HepG2 (cell line): ENCODE data around the gene EHBP1. TPM values are rescaled to one million over a fixed set of nuclear protein-coding genes. Genes with fewer than 3 reads are reported as not detected.

Source experiments
- AGO2 ChIP-seq: fragments of 200-400 bp; formaldehyde crosslinking; optimal IDR thresholded peaks from 2 replicates; pipeline ENCODE3; 2017; ENCODE audit warnings: mild to moderate bottlenecking, low read depth, low read length, moderate library complexity
- ATF2 ChIP-seq: sonication (generic); formaldehyde crosslinking; IDR thresholded peaks from 2 replicates; pipeline ENCODE4 v1.4.0; 2020; ENCODE audit warnings: missing genetic modification reagents
- ATRX ChIP-seq: sonication (generic); formaldehyde crosslinking; IDR thresholded peaks from 2 replicates; pipeline ENCODE4 v1.4.0; 2020; ENCODE audit warnings: missing genetic modification reagents, borderline replicate concordance
- FUBP1 ChIP-seq: sonication (generic); formaldehyde crosslinking; IDR thresholded peaks from 2 replicates; pipeline ENCODE4 v1.5.1; 2020; ENCODE audit warnings: missing genetic modification reagents, mild to moderate bottlenecking, borderline replicate concordance
- GATAD2A ChIP-seq: IDR thresholded peaks from 2 replicates; pipeline ENCODE4 v1.6.1; 2016
- HHEX ChIP-seq: IDR thresholded peaks from 2 replicates; pipeline ENCODE4 v1.6.1; 2016; ENCODE audit warnings: control low read depth
- KDM6A ChIP-seq: IDR thresholded peaks from 2 replicates; pipeline ENCODE4 v1.6.1; 2016; ENCODE audit warnings: low read depth
- KLF16 ChIP-seq, 2 experiments: sonication (generic) in 1 of 2; formaldehyde crosslinking in 1 of 2; IDR thresholded peaks; 2 replicates each; pipeline versions ENCODE4 v1.6.1 to v1.8.0; 2016 to 2023; ENCODE audit warnings: missing genetic modification reagents in 2 of 2, missing compliant biosample characterization in 1 of 2
- NFIC ChIP-seq: IDR thresholded peaks from 2 replicates; pipeline ENCODE4 v1.6.1; 2012; ENCODE audit warnings: mild to moderate bottlenecking, low read length, inconsistent platforms
- RAD51 ChIP-seq: fragments of 450-650 bp; IDR thresholded peaks from 2 replicates; pipeline ENCODE4 v1.6.1; 2016; ENCODE audit warnings: borderline replicate concordance
- RBM22 ChIP-seq: fragments of 200-400 bp; formaldehyde crosslinking; optimal IDR thresholded peaks from 2 replicates; pipeline ENCODE3; 2017; ENCODE audit warnings: mild to moderate bottlenecking, low read length, moderate library complexity
- TOPORS ChIP-seq: sonication (generic); formaldehyde crosslinking; IDR thresholded peaks from 2 replicates; pipeline ENCODE4 v1.8.0; 2023; ENCODE audit warnings: mild to moderate bottlenecking, missing genetic modification reagents
- ZC3H13 ChIP-seq: sonication (generic); formaldehyde crosslinking; IDR thresholded peaks from 2 replicates; pipeline ENCODE4 v1.8.1; 2023; ENCODE audit warnings: mild to moderate bottlenecking, missing genetic modification reagents, moderate library complexity
- ZFP82 ChIP-seq: sonication (generic); formaldehyde crosslinking; IDR thresholded peaks from 2 replicates; pipeline ENCODE4 v1.5.1; 2020; ENCODE audit warnings: mild to moderate bottlenecking, missing genetic modification reagents, borderline replicate concordance
- ZNF674 ChIP-seq: sonication (generic); formaldehyde crosslinking; IDR thresholded peaks from 2 replicates; pipeline ENCODE4 v1.5.0; 2020; ENCODE audit warnings: low read depth, mild to moderate bottlenecking, missing genetic modification reagents
- polyA plus RNA-seq, 8 experiments: library from polyadenylated mRNA; depleted of rRNA in 3 of 8; stranded (reverse) in 7 of 8; unstranded in 1 of 8; fragments of >200 nt; fragmentation: Illumina TruSeq in 4 of 8; extraction: Trizol in 4 of 8; gene quantifications; 2 replicates each; pipeline versions ENCODE4 v1.2.1 to v1.2.3, GENCODE V29; 2011 to 2016; ENCODE audit warnings: low read depth in 4 of 8, missing spikeins in 1 of 8, mixed read lengths in 1 of 8; ENCODE audit not compliant: insufficient read depth in 1 of 8
- total RNA-seq, 5 experiments: library from RNA; depleted of rRNA; stranded (reverse); fragments of >200 nt; fragmentation: Illumina TruSeq; extraction: Trizol; gene quantifications; 2 replicates each; pipeline ENCODE4 v1.2.3, GENCODE V29; 2016; ENCODE audit warnings: low read depth in 1 of 5
- TF ChIP-seq, protein P1 (sequence below): sonication (generic); formaldehyde crosslinking; conservative IDR thresholded peaks from 2 replicates; pipeline ENCODE4 v1.8.0; 2022; ENCODE audit warnings: missing genetic modification reagents
- TF ChIP-seq, protein P2 (sequence below): sonication (generic); formaldehyde crosslinking; IDR thresholded peaks from 2 replicates; pipeline ENCODE4 v1.5.1; 2020; ENCODE audit warnings: mild to moderate bottlenecking, missing genetic modification reagents, borderline replicate concordance
- TF ChIP-seq, protein P3 (sequence below): sonication (generic); formaldehyde crosslinking; IDR thresholded peaks from 2 replicates; pipeline ENCODE4 v1.4.0; 2020; ENCODE audit warnings: low read depth, mild to moderate bottlenecking, missing genetic modification reagents

Gene EHBP1
- total and polyA plus RNA-seq, 2 of the 13 experiments (the other 11 are each of a cell fraction or from before 2014, with no cell fraction given), result 93.5 to 146 TPM

- TF ChIP-seq TOPORS (CRISPR knock-in tag) (peak; percentile 54; the same call in 1 of the 2 replicates), ZC3H13 (no peak), FUBP1 (peak; percentile 86; the same call in 1 of the 2 replicates), RBM22 (peak; percentile 64), GATAD2A (peak; percentile 44), ZNF674 (CRISPR knock-in tag) (peak; percentile 58; the same call in 1 of the 2 replicates), AGO2 (peak; percentile 98), HHEX (CRISPR knock-in tag) (no peak), KLF16 (CRISPR knock-in tag; IDR thresholded peaks at IDR 0.05) (peak in 1 of 2 experiments; percentile 77; a peak in 1 of 4 replicates), RAD51 (no peak), ATRX (CRISPR knock-in tag) (no peak), NFIC (peak; percentile 33; the same call in 1 of the 2 replicates), ATF2 (CRISPR knock-in tag) (peak; percentile 30; the same call in 1 of the 2 replicates), ZFP82 (CRISPR knock-in tag) (no peak), KDM6A (CRISPR knock-in tag) (peak; percentile 11; the same call in 1 of the 2 replicates)
- TF ChIP-seq, protein P1, sequence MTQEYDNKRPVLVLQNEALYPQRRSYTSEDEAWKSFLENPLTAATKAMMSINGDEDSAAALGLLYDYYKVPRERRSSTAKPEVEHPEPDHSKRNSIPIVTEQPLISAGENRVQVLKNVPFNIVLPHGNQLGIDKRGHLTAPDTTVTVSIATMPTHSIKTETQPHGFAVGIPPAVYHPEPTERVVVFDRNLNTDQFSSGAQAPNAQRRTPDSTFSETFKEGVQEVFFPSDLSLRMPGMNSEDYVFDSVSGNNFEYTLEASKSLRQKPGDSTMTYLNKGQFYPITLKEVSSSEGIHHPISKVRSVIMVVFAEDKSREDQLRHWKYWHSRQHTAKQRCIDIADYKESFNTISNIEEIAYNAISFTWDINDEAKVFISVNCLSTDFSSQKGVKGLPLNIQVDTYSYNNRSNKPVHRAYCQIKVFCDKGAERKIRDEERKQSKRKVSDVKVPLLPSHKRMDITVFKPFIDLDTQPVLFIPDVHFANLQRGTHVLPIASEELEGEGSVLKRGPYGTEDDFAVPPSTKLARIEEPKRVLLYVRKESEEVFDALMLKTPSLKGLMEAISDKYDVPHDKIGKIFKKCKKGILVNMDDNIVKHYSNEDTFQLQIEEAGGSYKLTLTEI (CRISPR knock-in tag), result no peak
- TF ChIP-seq, protein P2, sequence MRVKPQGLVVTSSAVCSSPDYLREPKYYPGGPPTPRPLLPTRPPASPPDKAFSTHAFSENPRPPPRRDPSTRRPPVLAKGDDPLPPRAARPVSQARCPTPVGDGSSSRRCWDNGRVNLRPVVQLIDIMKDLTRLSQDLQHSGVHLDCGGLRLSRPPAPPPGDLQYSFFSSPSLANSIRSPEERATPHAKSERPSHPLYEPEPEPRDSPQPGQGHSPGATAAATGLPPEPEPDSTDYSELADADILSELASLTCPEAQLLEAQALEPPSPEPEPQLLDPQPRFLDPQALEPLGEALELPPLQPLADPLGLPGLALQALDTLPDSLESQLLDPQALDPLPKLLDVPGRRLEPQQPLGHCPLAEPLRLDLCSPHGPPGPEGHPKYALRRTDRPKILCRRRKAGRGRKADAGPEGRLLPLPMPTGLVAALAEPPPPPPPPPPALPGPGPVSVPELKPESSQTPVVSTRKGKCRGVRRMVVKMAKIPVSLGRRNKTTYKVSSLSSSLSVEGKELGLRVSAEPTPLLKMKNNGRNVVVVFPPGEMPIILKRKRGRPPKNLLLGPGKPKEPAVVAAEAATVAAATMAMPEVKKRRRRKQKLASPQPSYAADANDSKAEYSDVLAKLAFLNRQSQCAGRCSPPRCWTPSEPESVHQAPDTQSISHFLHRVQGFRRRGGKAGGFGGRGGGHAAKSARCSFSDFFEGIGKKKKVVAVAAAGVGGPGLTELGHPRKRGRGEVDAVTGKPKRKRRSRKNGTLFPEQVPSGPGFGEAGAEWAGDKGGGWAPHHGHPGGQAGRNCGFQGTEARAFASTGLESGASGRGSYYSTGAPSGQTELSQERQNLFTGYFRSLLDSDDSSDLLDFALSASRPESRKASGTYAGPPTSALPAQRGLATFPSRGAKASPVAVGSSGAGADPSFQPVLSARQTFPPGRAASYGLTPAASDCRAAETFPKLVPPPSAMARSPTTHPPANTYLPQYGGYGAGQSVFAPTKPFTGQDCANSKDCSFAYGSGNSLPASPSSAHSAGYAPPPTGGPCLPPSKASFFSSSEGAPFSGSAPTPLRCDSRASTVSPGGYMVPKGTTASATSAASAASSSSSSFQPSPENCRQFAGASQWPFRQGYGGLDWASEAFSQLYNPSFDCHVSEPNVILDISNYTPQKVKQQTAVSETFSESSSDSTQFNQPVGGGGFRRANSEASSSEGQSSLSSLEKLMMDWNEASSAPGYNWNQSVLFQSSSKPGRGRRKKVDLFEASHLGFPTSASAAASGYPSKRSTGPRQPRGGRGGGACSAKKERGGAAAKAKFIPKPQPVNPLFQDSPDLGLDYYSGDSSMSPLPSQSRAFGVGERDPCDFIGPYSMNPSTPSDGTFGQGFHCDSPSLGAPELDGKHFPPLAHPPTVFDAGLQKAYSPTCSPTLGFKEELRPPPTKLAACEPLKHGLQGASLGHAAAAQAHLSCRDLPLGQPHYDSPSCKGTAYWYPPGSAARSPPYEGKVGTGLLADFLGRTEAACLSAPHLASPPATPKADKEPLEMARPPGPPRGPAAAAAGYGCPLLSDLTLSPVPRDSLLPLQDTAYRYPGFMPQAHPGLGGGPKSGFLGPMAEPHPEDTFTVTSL (CRISPR knock-in tag), result no peak
- TF ChIP-seq, protein P3, sequence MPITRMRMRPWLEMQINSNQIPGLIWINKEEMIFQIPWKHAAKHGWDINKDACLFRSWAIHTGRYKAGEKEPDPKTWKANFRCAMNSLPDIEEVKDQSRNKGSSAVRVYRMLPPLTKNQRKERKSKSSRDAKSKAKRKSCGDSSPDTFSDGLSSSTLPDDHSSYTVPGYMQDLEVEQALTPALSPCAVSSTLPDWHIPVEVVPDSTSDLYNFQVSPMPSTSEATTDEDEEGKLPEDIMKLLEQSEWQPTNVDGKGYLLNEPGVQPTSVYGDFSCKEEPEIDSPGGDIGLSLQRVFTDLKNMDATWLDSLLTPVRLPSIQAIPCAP (CRISPR knock-in tag), result no peak
Observed at GRCh38 chr2:63050334-63051041, 345.0 kb downstream of the EHBP1 start, which contains the start of gene OTX1 (continued).
